DMS153 treated with DMSO at 0.1 percent for 48 hours (cell line): ENCODE data around the gene PPME1.

Source experiments
- DNase-seq: peaks from one replicate; lab custom pipeline; 2025; ENCODE audit not compliant: unreplicated experiment; lab: John Stamatoyannopoulos, UW

The PPME1 gene

DNA sequence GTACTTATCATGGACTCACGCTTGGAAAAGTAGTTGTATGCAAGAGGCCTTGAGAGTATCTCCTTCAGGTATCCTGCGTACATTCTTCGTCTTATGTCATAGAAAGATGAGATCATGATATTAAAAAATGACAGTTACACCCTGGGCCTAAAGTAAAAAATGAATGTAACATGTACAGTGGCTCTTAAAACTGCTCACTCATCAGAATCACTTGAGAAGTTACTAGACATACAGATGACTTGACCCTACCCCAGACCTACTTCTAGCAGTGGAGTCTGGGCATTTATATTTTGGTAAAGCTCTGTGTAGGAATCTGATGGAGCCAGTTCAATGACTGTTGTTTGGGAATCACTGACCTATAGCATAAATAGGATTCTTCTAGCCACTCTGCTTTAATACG lies 54.5 kb downstream of the PPME1 start:
- no peak for DNase-seq

DNA sequence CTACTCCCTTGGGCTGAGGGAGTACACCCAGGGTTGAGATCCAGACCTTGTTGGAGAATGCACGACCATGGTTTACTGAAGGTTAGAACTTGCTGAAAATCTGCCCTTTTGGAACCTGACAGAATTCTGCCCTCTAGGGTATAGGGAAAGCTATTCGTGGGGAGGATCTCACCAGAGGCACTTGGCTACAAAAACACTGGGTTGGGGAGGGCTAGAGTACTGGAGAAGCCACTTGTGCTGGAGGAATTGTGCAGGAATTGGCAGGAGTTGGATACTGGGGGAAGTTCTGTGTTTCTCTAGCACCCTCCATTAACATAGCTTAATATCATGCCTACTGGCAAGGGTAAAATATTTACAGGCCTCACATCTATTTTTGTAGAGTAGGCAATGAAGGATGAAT lies 55.8 kb downstream of the PPME1 start:
- DNase-seq = no peak

DNA sequence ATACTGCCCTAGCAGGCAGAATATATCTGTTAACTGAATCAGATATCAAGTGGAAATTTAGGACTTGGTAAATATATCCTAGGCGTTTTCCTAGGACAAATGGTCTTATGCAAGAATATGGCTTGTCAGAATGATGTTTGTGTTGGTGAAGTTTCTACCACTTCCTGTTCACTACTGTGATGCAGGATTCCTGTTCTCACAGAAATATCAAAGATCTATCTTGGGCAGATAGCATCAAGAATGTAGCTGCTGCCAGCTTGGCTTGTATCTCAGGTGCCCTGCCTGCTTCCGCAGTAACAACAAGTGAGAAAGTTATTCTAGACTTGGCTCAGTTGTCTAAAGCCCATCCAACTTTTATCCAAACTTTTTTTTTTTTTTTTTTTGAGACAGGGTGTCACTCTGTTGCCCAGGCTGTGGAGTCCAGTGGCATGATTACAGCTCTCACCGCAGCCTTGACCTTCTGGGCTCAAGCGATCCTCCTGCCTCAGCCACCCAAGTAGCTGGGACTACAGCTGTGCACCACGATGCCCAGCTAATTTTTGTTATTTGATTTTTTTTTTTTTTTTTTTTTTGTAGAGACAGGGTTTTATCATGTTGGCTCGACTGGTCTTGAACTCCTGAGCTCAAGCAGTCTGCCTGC lies 61.3 kb downstream of the PPME1 start:
- DNase-seq = no peak

DNA sequence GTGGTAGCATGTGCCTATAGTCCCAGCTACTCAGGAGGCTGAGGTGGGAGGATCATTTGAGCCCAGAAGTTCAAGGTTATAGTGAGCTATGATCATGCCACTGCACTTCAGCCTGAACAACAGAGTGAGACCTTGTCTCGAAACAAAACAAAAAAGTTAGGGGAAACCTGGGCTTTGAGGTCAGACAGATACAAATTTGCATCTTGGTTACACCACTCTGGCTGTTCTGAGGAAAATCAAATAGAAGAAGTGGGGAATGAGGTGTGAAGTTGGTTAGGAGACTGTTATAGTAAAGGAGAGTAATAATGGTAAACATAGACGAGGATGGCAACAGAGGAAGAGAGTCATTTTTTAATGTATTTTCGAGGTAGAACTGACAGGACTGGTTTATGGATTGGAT lies 62.6 kb downstream of the PPME1 start:
- DNase-seq = no peak

DNA sequence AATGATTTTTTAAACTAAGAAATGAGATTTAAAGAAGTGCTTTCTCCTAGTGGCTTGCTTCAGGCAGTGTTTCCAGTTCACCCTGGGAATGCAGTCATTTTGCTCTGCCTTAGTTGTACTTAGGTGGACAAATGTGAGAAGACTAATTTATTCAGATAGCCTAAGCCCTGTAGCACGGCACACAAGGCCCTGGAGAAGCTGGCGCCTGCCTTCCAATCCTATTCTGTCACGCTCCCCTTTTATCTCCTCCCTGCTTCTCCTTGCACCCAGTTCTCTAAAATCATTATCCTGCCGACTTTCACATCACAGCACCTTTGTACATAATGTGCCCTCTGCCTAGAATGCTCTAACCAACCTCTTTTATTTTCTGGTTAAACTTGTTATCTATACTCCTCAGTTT lies 64.0 kb downstream of the PPME1 start:
- DNase-seq = no peak

DNA sequence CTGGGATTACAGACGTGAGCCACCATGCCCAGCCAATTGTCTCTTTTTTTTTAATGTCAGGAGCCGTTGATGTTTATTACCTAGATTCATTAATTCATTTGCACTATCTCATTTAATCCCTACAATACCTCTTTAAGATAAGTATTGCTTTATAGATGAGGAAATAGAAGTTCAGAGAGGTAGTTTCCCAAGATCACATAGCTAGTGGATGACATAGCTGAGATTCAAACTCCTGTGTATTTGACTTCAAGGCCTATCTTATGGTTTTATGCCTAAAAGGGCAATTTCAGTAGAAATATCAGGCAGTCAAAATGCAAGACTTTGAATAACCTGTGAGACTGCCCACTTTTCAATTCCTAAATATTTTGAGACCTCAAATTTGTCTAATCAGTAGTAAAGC lies 66.5 kb downstream of the PPME1 start:
- DNase-seq = no peak

DNA sequence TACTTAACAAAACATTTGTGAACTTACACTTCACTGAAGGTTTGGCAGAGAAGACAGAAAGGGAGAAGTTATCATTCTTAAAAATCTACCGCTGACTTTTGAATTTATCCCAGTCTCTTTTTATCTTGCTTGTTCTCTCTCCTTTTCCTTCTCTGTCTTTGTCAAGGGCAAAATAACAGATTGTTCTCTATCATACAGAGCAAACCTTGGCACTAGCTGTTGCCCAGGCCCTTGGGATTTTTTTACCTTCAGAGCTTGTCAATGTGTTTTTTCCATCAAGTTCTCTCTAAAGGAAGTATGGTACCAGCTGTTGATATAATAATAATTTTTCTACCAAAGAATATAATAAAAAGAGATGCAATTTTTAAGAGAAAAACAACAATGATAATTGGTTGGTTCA lies 67.2 kb downstream of the PPME1 start:
- DNase-seq = no peak

DNA sequence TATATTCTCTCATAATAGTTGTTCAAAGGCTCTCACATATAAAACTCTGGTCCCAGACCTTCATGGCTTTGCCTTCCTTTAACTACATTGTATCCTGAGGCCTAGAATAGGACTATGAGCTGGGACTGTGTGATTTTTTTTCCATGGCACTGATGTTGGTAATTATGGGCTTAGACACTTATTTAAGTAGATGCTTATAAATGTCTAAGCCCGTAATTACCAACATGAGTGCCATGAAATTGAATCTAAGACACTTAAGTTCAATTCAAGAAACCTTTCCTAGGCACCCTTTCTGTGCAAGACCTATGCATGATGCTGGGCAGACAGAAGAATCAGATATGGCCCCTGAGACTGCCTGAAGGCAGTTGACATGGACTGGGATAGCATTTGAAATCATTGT lies 77.4 kb downstream of the PPME1 start:
- DNase-seq = no peak

DNA sequence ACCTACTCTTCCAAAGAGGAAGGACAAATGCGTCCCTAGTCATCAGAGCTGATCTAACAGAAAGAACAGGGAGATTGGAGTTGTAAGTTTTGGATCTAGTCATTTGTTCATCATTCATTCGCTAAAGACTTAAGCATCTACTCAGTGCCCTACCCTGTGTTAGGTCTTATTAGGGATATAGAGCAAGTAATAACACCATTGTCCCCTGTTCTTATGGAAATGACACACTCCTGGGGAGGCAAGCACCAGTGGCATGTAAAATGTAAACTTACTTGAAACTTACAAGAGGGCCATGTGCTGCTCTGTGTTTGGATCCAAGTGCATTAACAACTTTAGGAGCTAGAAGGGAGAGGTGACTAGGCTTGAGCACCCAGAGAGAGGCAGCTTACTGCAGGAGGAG lies 78.4 kb downstream of the PPME1 start:
- no peak for DNase-seq

DNA sequence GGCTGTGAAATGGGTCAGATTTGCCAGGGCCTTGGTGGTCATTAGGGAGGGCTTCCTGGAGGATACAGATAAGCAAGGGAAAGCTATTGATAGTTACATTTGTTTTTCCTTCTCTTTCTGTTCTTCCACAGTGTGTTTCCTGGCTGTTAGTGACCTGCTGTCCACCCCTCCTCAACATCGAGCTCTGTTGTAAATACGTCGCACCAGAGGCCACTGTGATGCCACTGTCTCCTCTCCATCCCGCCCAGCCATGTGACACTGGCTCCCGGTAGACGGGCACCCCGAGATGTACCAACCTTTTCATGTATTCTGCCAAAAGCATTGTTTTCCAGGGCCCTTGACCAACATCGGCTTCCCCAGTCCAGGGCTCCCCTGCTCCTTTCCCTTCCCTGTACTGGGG lies 82.3 kb downstream of the PPME1 start:
- DNase-seq = no peak

DNA sequence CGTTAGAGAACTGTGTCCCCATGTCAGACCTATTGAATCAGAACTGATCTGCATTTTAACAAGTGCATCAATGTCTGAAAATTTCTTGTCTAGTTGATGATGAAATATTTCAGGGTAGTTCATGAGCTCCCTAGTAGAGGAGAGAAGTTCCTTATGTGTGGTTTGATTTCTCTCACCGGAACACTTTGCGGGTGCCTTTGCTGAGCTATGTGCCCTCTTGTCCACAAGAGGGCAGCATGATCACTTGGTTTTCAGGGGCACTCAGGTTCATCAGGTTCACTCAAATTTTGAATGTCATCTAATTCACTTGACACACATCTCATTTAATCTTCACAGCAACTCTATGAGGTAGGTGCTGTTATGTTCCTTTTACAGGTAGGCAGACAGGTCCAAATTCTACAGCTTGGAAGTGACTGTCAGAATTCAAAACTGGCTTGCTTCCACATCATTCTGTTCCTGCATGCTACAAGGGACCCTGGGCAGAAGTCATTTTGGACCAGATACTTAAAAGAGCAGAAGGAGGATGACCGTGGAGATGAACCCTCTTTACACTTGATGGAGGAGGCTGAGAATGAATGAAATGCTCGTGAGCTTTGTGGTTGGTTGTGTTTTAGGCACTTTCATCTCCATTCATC lies 84.8 kb downstream of the PPME1 start:
- peak; percentile 55 for DNase-seq

DNA sequence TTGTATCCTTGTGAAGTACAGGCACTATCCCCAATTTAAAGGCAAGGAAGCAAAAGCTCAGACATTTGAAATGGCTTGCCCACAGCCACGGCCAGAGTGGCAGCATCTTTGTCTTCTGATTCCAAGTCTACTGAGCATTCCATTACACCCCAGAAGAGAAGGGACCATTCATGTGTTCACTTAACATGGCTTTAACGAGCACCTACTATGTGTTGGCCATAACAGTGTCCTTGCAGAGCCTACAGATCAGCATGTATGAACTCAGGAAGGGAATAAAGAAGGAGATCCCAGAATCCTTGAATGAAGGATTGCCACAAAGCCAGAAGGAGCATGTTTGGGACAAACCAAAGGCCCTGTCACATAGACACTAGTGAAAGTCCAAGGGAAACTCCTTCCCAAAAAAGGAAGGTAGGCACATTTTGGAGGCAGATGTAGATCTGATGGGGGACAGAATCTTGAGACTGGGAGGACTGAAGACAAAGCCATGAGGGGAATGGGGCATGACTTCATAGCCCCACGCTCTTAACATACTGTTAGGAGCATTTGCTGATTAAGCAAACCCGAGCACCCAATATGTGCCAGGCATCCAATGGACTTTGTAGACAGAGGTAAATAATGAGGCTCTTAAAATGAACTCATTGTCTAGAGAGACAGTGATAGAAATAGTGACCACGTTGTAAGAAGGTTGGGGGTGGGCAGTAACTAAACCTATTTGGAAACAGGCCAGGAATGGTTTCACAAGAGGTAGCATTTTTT lies 85.5 kb downstream of the PPME1 start:
- DNase-seq = no peak

DNA sequence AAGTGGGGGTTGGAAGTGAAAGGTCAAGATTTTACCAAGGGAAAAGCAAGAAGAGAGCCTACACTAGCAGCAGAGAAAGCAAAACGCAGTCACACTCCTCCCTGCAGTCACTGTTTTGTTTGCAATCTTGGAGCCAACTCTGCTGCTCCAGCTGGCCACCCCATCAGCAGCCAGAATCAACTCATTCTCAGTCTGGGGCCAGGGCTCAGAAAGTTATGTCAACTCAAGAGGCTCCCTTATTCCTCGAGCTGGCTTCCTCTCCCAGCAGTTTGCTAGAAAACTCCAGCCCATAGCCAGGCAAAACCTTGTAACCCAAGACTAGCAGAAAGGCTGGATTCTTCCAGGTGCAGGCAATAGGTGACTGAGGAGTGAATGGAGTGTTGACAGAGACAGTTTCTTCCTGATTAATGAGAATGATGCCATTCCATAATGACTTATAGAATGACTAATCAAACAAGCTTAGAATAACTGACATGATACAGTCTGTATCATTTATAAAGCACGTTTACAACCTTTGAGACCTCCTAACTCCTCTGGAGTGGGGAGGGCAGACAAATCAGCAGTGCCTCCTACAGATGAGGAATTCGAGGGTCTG lies 87.0 kb downstream of the PPME1 start:
- no peak for DNase-seq

DNA sequence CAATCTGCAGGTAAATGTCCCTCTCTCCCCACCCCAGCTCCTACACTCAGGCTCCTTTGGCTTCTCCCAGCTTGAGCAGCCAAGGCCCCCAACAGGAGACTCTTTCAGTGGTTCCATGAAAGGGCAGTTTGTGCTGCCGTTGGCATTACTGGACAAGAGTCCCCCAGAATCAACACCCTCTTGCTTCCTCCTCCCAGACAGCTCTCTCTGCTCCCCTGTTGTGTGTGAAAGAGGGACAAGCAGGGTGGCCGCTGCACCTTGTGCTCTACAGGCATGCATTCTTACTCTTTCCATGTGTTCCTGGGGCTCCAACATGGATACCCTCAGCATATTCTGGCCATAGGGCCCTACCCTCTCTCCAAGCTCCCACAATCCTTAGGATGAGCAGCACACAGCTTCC lies 91.6 kb downstream of the PPME1 start:
- DNase-seq = no peak

DNA sequence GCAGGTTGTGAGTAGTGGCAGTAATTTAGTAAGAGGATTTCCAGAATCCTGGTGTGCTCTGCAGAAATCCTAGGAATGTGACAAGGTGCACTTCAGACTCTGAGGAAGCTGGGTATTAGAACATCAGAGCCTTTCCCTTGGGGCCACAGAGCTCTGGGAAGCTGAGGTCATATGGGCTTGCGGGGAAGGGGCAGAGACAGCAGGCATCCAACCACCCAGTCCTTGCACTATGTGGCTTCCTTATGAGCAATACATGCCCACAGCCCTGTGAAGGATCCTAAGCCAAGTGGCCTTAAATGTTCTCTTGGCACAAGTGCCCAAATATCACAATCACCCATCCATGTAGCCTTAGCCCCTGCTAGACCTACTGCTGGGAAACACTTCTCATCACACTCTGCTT lies 94.2 kb downstream of the PPME1 start:
- no peak for DNase-seq

DNA sequence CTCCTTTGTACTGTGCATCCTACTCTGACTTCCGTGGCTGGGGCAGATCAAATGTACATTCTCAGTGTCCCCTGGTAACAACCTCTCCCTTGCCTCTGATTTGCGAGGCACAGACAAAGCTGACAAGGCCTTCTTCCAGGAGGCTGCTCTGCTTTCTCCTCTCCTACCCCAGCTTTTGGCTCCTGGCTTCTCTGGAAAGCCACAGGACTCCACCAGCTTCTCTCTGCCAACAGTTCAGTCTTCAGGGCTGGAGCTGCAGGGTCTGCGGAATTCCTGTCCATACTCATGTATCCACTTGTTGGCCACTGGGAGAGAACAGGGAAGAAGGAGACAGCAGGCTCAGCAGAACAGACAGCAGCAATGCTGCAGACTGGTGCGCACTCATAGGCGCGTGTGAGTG lies 95.9 kb downstream of the PPME1 start:
- no peak for DNase-seq

DNA sequence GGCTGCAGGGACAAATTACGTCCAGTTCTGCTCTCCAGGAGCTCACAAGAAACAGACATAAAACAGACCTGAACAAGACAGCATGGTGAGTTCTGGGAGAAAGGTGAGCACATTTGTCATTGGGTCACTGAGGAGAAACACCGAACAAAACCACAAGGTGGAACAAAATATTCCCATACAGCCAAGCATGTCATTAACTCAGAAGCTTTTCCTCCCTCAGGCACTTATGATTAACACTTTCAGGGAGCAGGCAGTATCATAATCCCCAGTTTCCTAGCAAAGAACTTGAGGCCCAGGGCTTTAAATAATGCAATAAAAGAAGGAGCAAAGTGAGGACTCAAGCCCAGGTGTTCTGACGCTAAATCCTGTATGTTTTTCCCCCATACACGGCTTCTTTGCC lies 97.4 kb downstream of the PPME1 start:
- no peak for DNase-seq

DNA sequence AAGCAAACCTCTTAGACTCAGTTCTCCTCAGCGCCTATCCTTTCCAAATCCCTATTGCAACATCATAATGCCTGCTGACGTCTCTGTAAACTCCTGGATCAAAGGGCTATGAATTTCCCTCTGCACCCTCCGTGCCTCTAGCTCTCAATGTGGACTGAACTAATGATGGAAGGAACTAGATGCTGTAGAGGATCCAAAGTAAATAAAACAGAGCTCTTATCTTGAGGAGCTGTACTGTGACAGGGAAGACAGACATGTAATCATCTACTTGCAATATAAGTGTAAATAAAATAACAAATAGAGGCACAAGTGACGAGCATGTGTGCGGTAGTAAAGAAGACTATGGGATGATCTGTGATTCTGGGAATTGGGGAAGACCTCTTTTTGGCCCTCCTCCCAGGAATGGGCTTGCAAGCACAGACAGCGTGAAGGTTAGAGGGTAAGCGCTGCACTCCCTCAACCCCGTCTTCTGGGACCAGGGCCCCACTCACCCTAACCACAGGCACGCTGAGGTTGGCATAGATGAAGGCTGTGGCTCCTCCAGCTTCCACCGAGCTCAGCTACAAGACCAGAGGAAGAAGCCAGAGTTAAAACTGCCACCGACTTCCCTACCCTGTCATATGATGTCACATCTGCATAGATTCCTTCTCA lies 98.2 kb downstream of the PPME1 start:
- DNase-seq = no peak

DNA sequence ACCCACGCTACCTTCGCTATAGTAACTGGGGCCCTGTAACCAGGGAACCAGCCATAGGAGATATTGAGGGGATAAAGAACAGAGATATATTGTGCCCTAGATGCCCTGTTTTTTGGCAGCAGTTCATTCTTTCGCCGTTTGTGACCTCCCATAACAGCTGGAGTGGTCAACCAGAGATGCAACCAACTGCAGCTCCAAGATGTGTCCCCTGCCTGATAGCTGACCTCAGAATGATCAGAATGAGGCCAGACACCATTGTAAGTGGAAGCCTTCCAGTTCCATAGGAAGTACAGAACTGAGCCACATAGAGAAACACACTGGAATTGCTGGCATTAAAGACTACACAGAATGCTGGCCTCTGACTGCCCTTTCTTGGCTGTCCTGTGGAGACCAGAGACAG lies 101.2 kb downstream of the PPME1 start:
- DNase-seq = no peak

DNA sequence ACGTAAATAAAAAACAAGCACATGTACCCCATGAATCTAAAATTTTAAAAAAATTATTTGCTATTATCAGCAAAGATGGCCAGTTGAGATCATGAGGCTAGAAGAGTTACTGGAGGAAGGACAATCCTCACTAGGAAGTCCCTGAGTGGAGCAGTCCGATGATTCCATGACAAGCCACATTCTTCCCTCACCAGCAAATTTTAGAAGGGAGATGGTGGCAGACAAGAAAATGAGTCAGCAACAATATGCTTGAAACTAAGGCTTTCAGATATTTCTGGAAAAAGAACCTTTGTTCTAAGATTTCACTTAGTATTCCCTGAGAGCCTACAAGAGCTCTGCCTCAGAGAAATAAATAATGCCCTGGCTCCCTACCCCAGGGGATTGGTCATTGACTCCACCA lies 105.5 kb downstream of the PPME1 start:
- no peak for DNase-seq

DNA sequence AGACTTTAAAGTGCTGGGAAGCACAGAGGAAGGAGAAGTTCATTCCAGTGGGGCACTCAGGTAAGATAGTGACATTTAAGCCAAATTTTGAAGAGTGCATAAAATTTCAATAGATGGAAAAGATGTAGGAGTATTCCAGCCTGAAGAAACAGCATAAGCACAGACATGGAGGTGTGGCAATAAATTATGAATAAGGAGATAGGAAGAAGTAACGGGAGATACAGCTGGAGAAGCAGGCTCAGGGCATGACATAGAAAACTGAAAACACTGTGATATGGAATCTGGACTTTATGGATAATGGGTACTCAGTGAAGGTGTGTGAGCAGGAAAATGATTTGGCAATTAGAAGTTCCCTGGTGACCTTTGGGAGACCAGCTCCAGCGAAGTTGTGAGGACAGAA lies 107.0 kb downstream of the PPME1 start:
- no peak for DNase-seq

DNA sequence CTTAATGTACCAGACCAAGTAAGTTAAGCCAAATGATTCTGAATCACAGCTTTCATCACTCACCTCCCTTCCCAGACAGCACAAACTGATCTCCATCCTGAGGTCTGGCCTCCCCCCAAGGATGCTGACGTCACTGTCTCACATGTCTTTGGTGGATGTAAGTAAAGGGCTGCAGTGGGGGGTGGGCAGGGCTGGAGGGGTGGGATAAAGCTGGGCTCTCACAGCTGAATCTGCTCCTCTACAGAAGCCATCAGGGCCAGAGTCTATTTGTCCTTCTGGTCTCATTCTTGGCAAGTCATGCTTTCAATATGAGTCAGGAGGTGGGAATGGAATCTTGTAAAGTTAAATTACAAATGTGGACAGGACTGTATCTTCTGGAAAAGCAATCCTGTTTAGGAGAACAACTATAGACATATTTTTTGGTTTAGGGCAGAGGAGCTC lies 107.7 kb downstream of the PPME1 start:
- DNase-seq = no peak
